Measurements from ENCODE around the gene MGAT3. TPM values are rescaled to one million over a fixed set of nuclear protein-coding genes. Genes with fewer than 3 reads are reported as not detected.

MGAT3 gene
- polyA plus RNA-seq, 3 donors, result 0.03 TPM; not detected in 2

DNA sequence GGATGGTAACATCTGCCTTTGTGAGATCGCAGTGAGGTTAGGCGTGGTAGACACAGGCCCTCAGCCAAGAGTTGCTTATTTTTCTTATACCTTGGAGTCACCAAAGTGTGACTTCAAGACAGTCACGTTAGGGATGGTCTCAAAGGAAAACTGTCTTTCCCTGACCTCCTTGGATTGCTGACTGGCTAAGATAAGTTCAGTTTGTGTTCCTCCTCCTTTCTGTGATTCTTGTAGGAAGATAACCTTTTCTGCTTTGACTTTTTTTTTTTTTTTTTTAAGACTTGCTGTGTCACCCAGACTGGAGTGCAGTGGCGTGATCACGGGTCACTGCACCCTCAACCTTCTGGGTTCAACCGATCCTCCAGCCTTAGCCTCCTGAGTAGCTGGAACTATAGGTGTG lies 34.1 kb upstream of the MGAT3 start:
- no peak for DNase-seq
- H3K4me3 Mint-ChIP-seq, result no peak overlapping the region
- no peaks in the 10 kb centered on the region for H3K9me3 Mint-ChIP-seq
- Histone ChIP-seq H3K4me3 (replicated peaks in 1 of 3; ENCODE audit: low read depth in 2 of 3, low read length in 3 of 3) (no peak overlapping the region), H3K9me3 (replicated peaks in 1 of 2; ENCODE audit: control insufficient read depth in 1 of 2, insufficient read depth in 1 of 2, low read length in 2 of 2) (no peaks in the 10 kb centered on the region), H3K4me2 (replicated peaks; ENCODE audit: extremely low read depth, low read length, poor library complexity, severe bottlenecking) (no peak overlapping the region), H3K27ac (ENCODE audit: low read depth in 1 of 2, low read length in 2 of 2) (no peak overlapping the region), H3K9ac (ENCODE audit: insufficient read depth, low read length, poor library complexity, severe bottlenecking) (no peak overlapping the region), H4K20me1 (ENCODE audit: insufficient read depth, low read length) (no peaks in the 10 kb centered on the region), H3K79me2 (ENCODE audit: insufficient read depth, low read length) (no peaks in the 10 kb centered on the region), H3K36me3 (replicated peaks in 1 of 2; ENCODE audit: control insufficient read depth in 1 of 2, insufficient read depth in 2 of 2, low read length in 2 of 2) (peaks cover 79 to 95% of the 10 kb centered on the region in 2 donors), H2AFZ (ENCODE audit: insufficient read depth, low read depth, low read length, poor library complexity, severe bottlenecking) (no peak overlapping the region), H3K4me1 (ENCODE audit: control insufficient read depth in 1 of 2, insufficient read depth in 2 of 2, low read length in 2 of 2) (no peaks in the 10 kb centered on the region), H3K27me3 (ENCODE audit: control insufficient read depth in 2 of 2, insufficient read depth in 2 of 2, low read length in 2 of 2) (no peaks in the 10 kb centered on the region)
- H3K27me3 Mint-ChIP-seq (ENCODE audit: low read depth in 3 of 3), result no peaks in the 10 kb centered on the region
- TF ChIP-seq, protein P1, sequence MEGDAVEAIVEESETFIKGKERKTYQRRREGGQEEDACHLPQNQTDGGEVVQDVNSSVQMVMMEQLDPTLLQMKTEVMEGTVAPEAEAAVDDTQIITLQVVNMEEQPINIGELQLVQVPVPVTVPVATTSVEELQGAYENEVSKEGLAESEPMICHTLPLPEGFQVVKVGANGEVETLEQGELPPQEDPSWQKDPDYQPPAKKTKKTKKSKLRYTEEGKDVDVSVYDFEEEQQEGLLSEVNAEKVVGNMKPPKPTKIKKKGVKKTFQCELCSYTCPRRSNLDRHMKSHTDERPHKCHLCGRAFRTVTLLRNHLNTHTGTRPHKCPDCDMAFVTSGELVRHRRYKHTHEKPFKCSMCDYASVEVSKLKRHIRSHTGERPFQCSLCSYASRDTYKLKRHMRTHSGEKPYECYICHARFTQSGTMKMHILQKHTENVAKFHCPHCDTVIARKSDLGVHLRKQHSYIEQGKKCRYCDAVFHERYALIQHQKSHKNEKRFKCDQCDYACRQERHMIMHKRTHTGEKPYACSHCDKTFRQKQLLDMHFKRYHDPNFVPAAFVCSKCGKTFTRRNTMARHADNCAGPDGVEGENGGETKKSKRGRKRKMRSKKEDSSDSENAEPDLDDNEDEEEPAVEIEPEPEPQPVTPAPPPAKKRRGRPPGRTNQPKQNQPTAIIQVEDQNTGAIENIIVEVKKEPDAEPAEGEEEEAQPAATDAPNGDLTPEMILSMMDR (IDR thresholded peaks at IDR 0.05), result no peak
- intact Hi-C loops (cut with micrococcal nuclease), result no loop called here
- H3K36me3 Mint-ChIP-seq, result peaks cover 74 to 98% of the 10 kb centered on the region in 2 donors
- peak overlapping the region in 2 of 7 donors; percentile 20 to 65 for H3K27ac Mint-ChIP-seq
- 100% methylated on average over 1 of the region's 6 CpGs for WGBS (ENCODE audit: insufficient coverage)
- no peaks in the 10 kb centered on the region for H3K4me1 Mint-ChIP-seq

DNA sequence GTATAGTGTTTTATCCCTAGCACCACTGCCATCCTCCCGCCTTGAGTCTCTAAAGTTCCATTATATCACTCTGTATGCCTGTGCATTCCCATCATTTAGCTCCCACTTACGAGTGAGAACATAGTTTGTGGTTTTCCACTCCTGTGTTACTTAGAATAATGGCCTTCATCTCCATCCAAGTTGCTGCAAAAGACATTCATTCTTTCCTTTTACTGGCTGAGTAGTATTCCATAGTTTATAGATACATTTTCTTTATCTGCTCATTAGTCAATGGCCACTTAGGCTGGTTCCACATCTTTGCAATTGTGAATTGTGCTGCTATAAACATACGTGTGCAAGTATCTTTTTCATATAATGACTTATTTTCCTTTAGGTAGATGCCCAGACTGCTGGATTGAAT lies 32.8 kb upstream of the MGAT3 start:
- no peak overlapping the region for H2AFZ ChIP-seq (ENCODE audit: insufficient read depth, low read depth, low read length, poor library complexity, severe bottlenecking)
- Mint-ChIP-seq H3K4me1 (no peaks in the 10 kb centered on the region), H3K27me3 (ENCODE audit: low read depth in 3 of 3) (peaks cover 0 to 5% (median 0%) of the 10 kb centered on the region in 3 donors), H3K36me3 (peaks cover 72 to 98% of the 10 kb centered on the region in 2 donors), H3K27ac (no peak overlapping the region), H3K4me3 (no peak overlapping the region), H3K9me3 (no peaks in the 10 kb centered on the region)
- intact Hi-C loops (cut with micrococcal nuclease), result no loop called here
- no peak for DNase-seq
- no peaks in the 10 kb centered on the region for H3K4me1 ChIP-seq (ENCODE audit: control insufficient read depth in 1 of 2, insufficient read depth in 2 of 2, low read length in 2 of 2)
- no peak overlapping the region for H3K9ac ChIP-seq (ENCODE audit: insufficient read depth, low read length, poor library complexity, severe bottlenecking)
- no peak overlapping the region for H3K4me3 ChIP-seq (replicated peaks in 1 of 3; ENCODE audit: low read depth in 2 of 3, low read length in 3 of 3)
- peaks cover 80 to 95% of the 10 kb centered on the region in 2 donors for H3K36me3 ChIP-seq (replicated peaks in 1 of 2; ENCODE audit: control insufficient read depth in 1 of 2, insufficient read depth in 2 of 2, low read length in 2 of 2)
- TF ChIP-seq, protein P1 (IDR thresholded peaks at IDR 0.05), result no peak
- no CpG with 5 or more reads among the region's 3 CpGs for WGBS (ENCODE audit: insufficient coverage)
- H3K9me3 ChIP-seq (replicated peaks in 1 of 2; ENCODE audit: control insufficient read depth in 1 of 2, insufficient read depth in 1 of 2, low read length in 2 of 2), result no peaks in the 10 kb centered on the region
- H3K27ac ChIP-seq (ENCODE audit: low read depth in 1 of 2, low read length in 2 of 2), result no peak overlapping the region
- H3K27me3 ChIP-seq (ENCODE audit: control insufficient read depth in 2 of 2, insufficient read depth in 2 of 2, low read length in 2 of 2), result no peaks in the 10 kb centered on the region
- no peaks in the 10 kb centered on the region for H3K79me2 ChIP-seq (ENCODE audit: insufficient read depth, low read length)
- H3K4me2 ChIP-seq (replicated peaks; ENCODE audit: extremely low read depth, low read length, poor library complexity, severe bottlenecking), result no peak overlapping the region
- no peaks in the 10 kb centered on the region for H4K20me1 ChIP-seq (ENCODE audit: insufficient read depth, low read length)
